Thyroid gland (tissue), 4 donors: ENCODE results near the gene UFC1.

Source experiments
- POLR2A ChIP-seq, 2 donors: fragments of 450-650 bp; IDR thresholded peaks; one replicate each; pipeline ENCODE4 v1.6.1; 2017; ENCODE audit warnings: antibody characterized with exemption in 2 of 2, mild to moderate bottlenecking in 2 of 2, moderate library complexity in 1 of 2
- TF ChIP-seq, protein P1 (sequence below), 6 experiments: fragments of 200-600 bp in 3 of 6; fragments of 450-650 bp in 3 of 6; sonication (generic) in 3 of 6; IDR thresholded peaks; one replicate each; pipeline ENCODE4 v1.5.1; 2016 to 2019; ENCODE audit warnings: antibody characterized with exemption in 6 of 6, mild to moderate bottlenecking in 2 of 6, inconsistent platforms in 1 of 6, moderate library complexity in 1 of 6

GRCh38 chr1:161121042-161121650 is 32.6 kb upstream of the UFC1 start:
- TF ChIP-seq, protein P1, sequence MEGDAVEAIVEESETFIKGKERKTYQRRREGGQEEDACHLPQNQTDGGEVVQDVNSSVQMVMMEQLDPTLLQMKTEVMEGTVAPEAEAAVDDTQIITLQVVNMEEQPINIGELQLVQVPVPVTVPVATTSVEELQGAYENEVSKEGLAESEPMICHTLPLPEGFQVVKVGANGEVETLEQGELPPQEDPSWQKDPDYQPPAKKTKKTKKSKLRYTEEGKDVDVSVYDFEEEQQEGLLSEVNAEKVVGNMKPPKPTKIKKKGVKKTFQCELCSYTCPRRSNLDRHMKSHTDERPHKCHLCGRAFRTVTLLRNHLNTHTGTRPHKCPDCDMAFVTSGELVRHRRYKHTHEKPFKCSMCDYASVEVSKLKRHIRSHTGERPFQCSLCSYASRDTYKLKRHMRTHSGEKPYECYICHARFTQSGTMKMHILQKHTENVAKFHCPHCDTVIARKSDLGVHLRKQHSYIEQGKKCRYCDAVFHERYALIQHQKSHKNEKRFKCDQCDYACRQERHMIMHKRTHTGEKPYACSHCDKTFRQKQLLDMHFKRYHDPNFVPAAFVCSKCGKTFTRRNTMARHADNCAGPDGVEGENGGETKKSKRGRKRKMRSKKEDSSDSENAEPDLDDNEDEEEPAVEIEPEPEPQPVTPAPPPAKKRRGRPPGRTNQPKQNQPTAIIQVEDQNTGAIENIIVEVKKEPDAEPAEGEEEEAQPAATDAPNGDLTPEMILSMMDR (IDR thresholded peaks at IDR 0.05) = no peak
- TF ChIP-seq POLR2A (IDR thresholded peaks at IDR 0.05) = no peak
